Natural killer cell (primary cell): ENCODE data around the gene FNBP1. TPM values are rescaled to one million over a fixed set of nuclear protein-coding genes. Genes with fewer than 3 reads are reported as not detected.

Source experiments
- ATAC-seq, 3 donors: fragments of 150-1000 bp in 2 of 3; fragments of 200-7000 bp in 1 of 3; cut with Tn5 transposase; 1 replicate in 1 of 3; 2 replicates in 2 of 3; pipeline ENCODE4 v1.10.0; 2021; ENCODE audit warnings: mild to moderate bottlenecking in 2 of 3, moderate library complexity in 2 of 3
- DNase-seq, 2 donors: peaks; one replicate each; pipeline versions ENCODE4 v3.0.0 to v3.0.0-alpha.2; 2013 to 2021; ENCODE audit warnings: mixed read lengths in 1 of 2
- H3K27ac ChIP-seq: one replicate; pipeline ENCODE4 v1.5.1; 2013; ENCODE audit warnings: mild to moderate bottlenecking, low read length
- H3K27me3 ChIP-seq: one replicate; pipeline ENCODE4 v1.6.1; 2013; ENCODE audit warnings: low read length; ENCODE audit not compliant: control insufficient read depth, insufficient read depth
- H3K36me3 ChIP-seq: one replicate; pipeline ENCODE4 v1.6.1; 2013; ENCODE audit warnings: low read length; ENCODE audit not compliant: control insufficient read depth, insufficient read depth
- H3K4me1 ChIP-seq: one replicate; pipeline ENCODE4 v1.6.1; 2013; ENCODE audit warnings: low read length; ENCODE audit not compliant: control insufficient read depth, insufficient read depth
- H3K4me3 ChIP-seq: one replicate; pipeline ENCODE4 v1.5.1; 2013; ENCODE audit warnings: low read length
- H3K9me3 ChIP-seq: one replicate; pipeline ENCODE4 v1.6.1; 2013; ENCODE audit warnings: low read length; ENCODE audit not compliant: control insufficient read depth, insufficient read depth
- H3K27ac Mint-ChIP-seq, 2 donors: one replicate each; pipeline ENCODE4 v1.8.0; 2022; ENCODE audit warnings: mild to moderate bottlenecking in 2 of 2, mixed read lengths in 2 of 2, moderate library complexity in 1 of 2
- H3K27me3 Mint-ChIP-seq, 2 donors: one replicate each; pipeline ENCODE4 v1.8.0; 2022; ENCODE audit warnings: low read depth in 2 of 2, mixed read lengths in 2 of 2
- H3K36me3 Mint-ChIP-seq: one replicate; pipeline ENCODE4 v1.8.0; 2022; ENCODE audit warnings: mixed read lengths
- H3K4me1 Mint-ChIP-seq, 2 donors: one replicate each; pipeline ENCODE4 v1.8.0; 2022; ENCODE audit warnings: mixed read lengths in 2 of 2
- H3K4me3 Mint-ChIP-seq: one replicate; pipeline ENCODE4 v1.8.0; 2022; ENCODE audit warnings: mild to moderate bottlenecking, moderate library complexity, mixed read lengths
- H3K9me3 Mint-ChIP-seq, 2 donors: one replicate each; pipeline ENCODE4 v1.8.0; 2022; ENCODE audit warnings: mixed read lengths in 2 of 2
- WGBS: methylation state at CpG from one replicate; pipeline ENCODE4 v1.1.7; 2013; ENCODE audit warnings: missing lambda C conversion rate; ENCODE audit not compliant: insufficient coverage; 5-methylcytosine and 5-hydroxymethylcytosine counted together
- intact Hi-C: fragments of 100-400 bp; cut with micrococcal nuclease; formaldehyde crosslinking; loops from one replicate; pipeline ENCODE4 v1.14.2; 2022
- total RNA-seq, 4 donors: library from RNA; stranded (reverse); fragments of 120-200 nt in 1 of 4; gene quantifications; one replicate each; pipeline versions ENCODE4 v1.2.3 to v1.2.4, GENCODE V29; 2013 to 2022
- TF ChIP-seq, protein P1 (sequence below): fragments of 200-600 bp; IDR thresholded peaks from one replicate; pipeline ENCODE4 v1.8.0; 2022; ENCODE audit warnings: antibody characterized with exemption

FNBP1 gene
- total RNA-seq, 3 donors from 2014 or later (not counting 1 experiment from before 2014, with no cell fraction given), result 177 to 209 (median 203) TPM

- Histone ChIP-seq H3K36me3 (peaks cover 56% of the 10 kb centered on the region), H3K27ac (no peak overlapping the region), H3K4me1 (no peaks in the 10 kb centered on the region), H3K27me3 (no peaks in the 10 kb centered on the region), H3K9me3 (no peaks in the 10 kb centered on the region), H3K4me3 (no peak overlapping the region)
- intact Hi-C loops, result no loop called here
- Mint-ChIP-seq H3K4me3 (no peak overlapping the region), H3K4me1 (peaks cover 24 to 36% of the 10 kb centered on the region in 2 donors), H3K36me3 (peaks cover 9% of the 10 kb centered on the region), H3K27me3 (no peaks in the 10 kb centered on the region), H3K27ac (peak overlapping the region; percentile 73 to 79), H3K9me3 (no peaks in the 10 kb centered on the region)
- ATAC-seq (no peak), DNase-seq (no peak)
- 60% methylated on average over 1 of the region's 3 CpGs for WGBS
- TF ChIP-seq, protein P1, sequence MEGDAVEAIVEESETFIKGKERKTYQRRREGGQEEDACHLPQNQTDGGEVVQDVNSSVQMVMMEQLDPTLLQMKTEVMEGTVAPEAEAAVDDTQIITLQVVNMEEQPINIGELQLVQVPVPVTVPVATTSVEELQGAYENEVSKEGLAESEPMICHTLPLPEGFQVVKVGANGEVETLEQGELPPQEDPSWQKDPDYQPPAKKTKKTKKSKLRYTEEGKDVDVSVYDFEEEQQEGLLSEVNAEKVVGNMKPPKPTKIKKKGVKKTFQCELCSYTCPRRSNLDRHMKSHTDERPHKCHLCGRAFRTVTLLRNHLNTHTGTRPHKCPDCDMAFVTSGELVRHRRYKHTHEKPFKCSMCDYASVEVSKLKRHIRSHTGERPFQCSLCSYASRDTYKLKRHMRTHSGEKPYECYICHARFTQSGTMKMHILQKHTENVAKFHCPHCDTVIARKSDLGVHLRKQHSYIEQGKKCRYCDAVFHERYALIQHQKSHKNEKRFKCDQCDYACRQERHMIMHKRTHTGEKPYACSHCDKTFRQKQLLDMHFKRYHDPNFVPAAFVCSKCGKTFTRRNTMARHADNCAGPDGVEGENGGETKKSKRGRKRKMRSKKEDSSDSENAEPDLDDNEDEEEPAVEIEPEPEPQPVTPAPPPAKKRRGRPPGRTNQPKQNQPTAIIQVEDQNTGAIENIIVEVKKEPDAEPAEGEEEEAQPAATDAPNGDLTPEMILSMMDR, result no peak
Measured at GRCh38 chr9:129919277-129919676, 123.7 kb downstream of the FNBP1 start.

DNA sequence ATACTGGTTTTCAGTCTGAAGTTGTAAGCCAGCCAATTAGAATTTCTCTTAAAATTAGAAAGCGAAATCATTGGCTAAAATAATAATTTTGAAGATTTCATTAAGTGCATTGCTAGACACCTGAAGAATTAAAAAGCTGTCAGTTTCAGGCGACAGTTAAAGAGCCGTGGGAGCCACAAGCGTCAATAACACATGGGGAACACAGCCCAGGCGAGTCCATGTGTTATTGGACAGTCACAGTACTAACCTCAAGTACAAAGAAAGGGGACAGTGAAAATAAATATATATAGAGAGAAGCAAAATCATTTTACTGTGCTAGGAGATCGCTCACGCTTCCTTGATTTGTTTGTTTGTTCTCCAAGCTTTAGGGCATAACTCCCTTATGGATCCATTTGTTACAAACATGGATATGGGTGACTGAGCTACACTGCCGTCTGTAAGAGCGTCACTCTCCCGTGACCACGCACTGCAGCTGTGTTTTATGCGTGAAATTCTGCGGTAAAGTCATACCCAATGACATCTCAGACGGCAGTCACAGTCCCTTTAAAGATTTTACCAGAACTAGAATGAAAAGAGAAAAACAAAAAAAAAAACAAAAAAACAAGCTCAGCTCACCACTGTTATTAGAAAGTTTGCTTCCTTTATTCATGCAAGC is 124.6 kb downstream of the FNBP1 start:
- H3K27me3 Mint-ChIP-seq, result no peaks in the 10 kb centered on the region

GRCh38 chr9:129916707-129917106 is 126.3 kb downstream of the FNBP1 start:
- H3K4me1 ChIP-seq, result no peaks in the 10 kb centered on the region
- H3K36me3 ChIP-seq, result peaks cover 34% of the 10 kb centered on the region
- H3K9me3 ChIP-seq, result no peaks in the 10 kb centered on the region
- H3K4me3 ChIP-seq, result no peak overlapping the region
- 99% methylated on average over 7 of the region's 7 CpGs for WGBS
- DNase-seq, result no peak
- Mint-ChIP-seq H3K27me3 (no peaks in the 10 kb centered on the region), H3K4me3 (no peak overlapping the region), H3K27ac (no peak overlapping the region), H3K4me1 (peaks cover 24 to 36% of the 10 kb centered on the region in 2 donors), H3K9me3 (no peaks in the 10 kb centered on the region), H3K36me3 (peaks cover 9% of the 10 kb centered on the region)
- intact Hi-C loops, result no loop called here
- no peaks in the 10 kb centered on the region for H3K27me3 ChIP-seq
- H3K27ac ChIP-seq, result no peak overlapping the region
- TF ChIP-seq, protein P1, result no peak
- ATAC-seq, result no peak

More for the DNA sequence above, 124.6 kb downstream of the FNBP1 start:
- no peak overlapping the region for H3K4me3 Mint-ChIP-seq
- peaks cover 49% of the 10 kb centered on the region for H3K36me3 ChIP-seq
- intact Hi-C loops, result no loop called here
- TF ChIP-seq, protein P1, result no peak
- H3K4me1 Mint-ChIP-seq, result peaks cover 24 to 36% of the 10 kb centered on the region in 2 donors
- H3K9me3 ChIP-seq, result no peaks in the 10 kb centered on the region
- no peak for ATAC-seq
- no peak for DNase-seq
- H3K4me3 ChIP-seq, result no peak overlapping the region
- H3K36me3 Mint-ChIP-seq, result peaks cover 9% of the 10 kb centered on the region
- H3K27ac ChIP-seq, result no peak overlapping the region
- 85% methylated on average over 13 of the region's 14 CpGs for WGBS
- H3K4me1 ChIP-seq, result no peaks in the 10 kb centered on the region
- no peaks in the 10 kb centered on the region for H3K9me3 Mint-ChIP-seq
- no peaks in the 10 kb centered on the region for H3K27me3 ChIP-seq
- H3K27ac Mint-ChIP-seq, result peak overlapping the region; percentile 73 to 79

DNA sequence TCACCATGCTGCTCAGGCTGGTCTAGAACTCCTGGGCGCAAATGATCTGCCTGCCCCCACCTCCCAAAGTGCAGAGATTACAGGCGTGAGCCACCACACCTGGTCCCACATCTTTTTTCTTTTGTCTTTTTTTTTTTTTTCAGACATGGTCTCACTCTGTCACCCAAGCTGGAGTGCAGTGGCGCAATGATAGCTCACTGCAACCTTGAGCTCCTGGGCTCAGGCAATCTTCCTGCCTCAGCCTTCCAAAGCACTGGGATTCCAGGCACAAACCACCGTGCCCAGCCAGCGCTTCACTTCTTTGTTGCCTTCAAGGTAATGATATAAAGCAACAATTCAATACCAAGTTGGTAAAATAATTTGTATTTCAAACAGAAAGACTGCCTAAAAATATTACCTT is 128.9 kb downstream of the FNBP1 start:
- H3K27me3 ChIP-seq, result no peaks in the 10 kb centered on the region
- peaks cover 27 to 32% of the 10 kb centered on the region in 2 donors for H3K4me1 Mint-ChIP-seq
- TF ChIP-seq, protein P1, result no peak
- intact Hi-C loops, result no loop called here
- peaks cover 33% of the 10 kb centered on the region for H3K36me3 ChIP-seq
- no peaks in the 10 kb centered on the region for H3K4me1 ChIP-seq
- H3K4me3 ChIP-seq, result no peak overlapping the region
- H3K27ac ChIP-seq, result no peak overlapping the region
- H3K27ac Mint-ChIP-seq, result peak overlapping the region in 1 of 2 donors; percentile 41
- no peaks in the 10 kb centered on the region for H3K9me3 ChIP-seq
- DNase-seq (no peak), ATAC-seq (no peak)
- 98% methylated on average over 3 of the region's 5 CpGs for WGBS
- no peak overlapping the region for H3K4me3 Mint-ChIP-seq
- no peaks in the 10 kb centered on the region for H3K27me3 Mint-ChIP-seq
- H3K36me3 Mint-ChIP-seq, result peaks cover 9% of the 10 kb centered on the region
- H3K9me3 Mint-ChIP-seq, result no peaks in the 10 kb centered on the region
